H1 (cell line): ENCODE measurements around the gene CALY. TPM values are rescaled to one million over a fixed set of nuclear protein-coding genes. Genes with fewer than 3 reads are reported as not detected.
A peak's percentile ranks its signal among the peaks of the same experiment; 100 is the strongest.

Experiments used
- CTCF ChIA-PET: fragments of 300-600 bp; sonication (Branson Sonifier 250); formaldehyde crosslinking; loops from one replicate; lab custom pipeline; 2021; ENCODE audit not compliant: partially characterized antibody; lab: Charles Lee
- POLR2A ChIA-PET: fragments of 300-600 bp; sonication (Branson Sonifier 250); formaldehyde crosslinking; loops from one replicate; lab custom pipeline; 2021; ENCODE audit warnings: inconsistent platforms; ENCODE audit not compliant: partially characterized antibody; lab: Charles Lee
- DNase-seq, 2 experiments: peaks; one replicate each; pipeline versions ENCODE4 v3.0.0 to v3.0.0-alpha.2; 2010 to 2022; ENCODE audit warnings: low spot score in 2 of 2, low read depth in 1 of 2, mixed read lengths in 1 of 2
- FAIRE-seq: peaks from 2 replicates; lab custom pipeline; 2011; peaks lifted over from hg19 to GRCh38; lab: Jason Lieb, UNC
- H2AFZ ChIP-seq: 2 replicates; pipeline ENCODE4 v1.8.1; 2012; ENCODE audit warnings: low read length, inconsistent platforms
- H2AK5ac ChIP-seq: 2 replicates; pipeline ENCODE4 v1.6.1; 2013; ENCODE audit warnings: low read depth, low read length
- H2BK120ac ChIP-seq: replicated peaks from 2 replicates; pipeline ENCODE3; 2013; ENCODE audit warnings: low read depth, low read length, inconsistent platforms
- H2BK12ac ChIP-seq: 2 replicates; pipeline ENCODE4 v1.6.1; 2013; ENCODE audit warnings: low read depth, low read length
- H2BK15ac ChIP-seq: 2 replicates; pipeline ENCODE4 v1.6.1; 2013; ENCODE audit warnings: low read length
- H2BK20ac ChIP-seq: 2 replicates; pipeline ENCODE4 v1.6.1; 2013; ENCODE audit warnings: low read length
- H2BK5ac ChIP-seq: 2 replicates; pipeline ENCODE4 v1.6.1; 2013; ENCODE audit warnings: low read depth, low read length
- H3K14ac ChIP-seq: 2 replicates; pipeline ENCODE4 v1.6.1; 2013; ENCODE audit warnings: inconsistent platforms; ENCODE audit not compliant: insufficient read length
- H3K18ac ChIP-seq: 2 replicates; pipeline ENCODE4 v1.6.1; 2013; ENCODE audit warnings: low read length; ENCODE audit errors: extremely low read depth
- H3K23ac ChIP-seq: 2 replicates; pipeline ENCODE4 v1.6.1; 2013; ENCODE audit warnings: inconsistent platforms; ENCODE audit not compliant: insufficient read length
- H3K23me2 ChIP-seq: 2 replicates; pipeline ENCODE4 v1.6.1; 2013; ENCODE audit warnings: low read depth, low read length
- H3K27ac ChIP-seq: 2 replicates; pipeline ENCODE4 v1.6.1; 2011; ENCODE audit warnings: low read depth, low read length, inconsistent platforms
- H3K27me3 ChIP-seq, 4 experiments: replicated peaks in 1 of 4; 1 replicate in 1 of 4; 2 replicates in 3 of 4; pipeline versions ENCODE4 v1.6.1 to v1.8.1; 2011 to 2013; ENCODE audit warnings: low read length in 3 of 4, mild to moderate bottlenecking in 3 of 4, inconsistent platforms in 2 of 4, mixed read lengths in 2 of 4, moderate library complexity in 1 of 4; ENCODE audit not compliant: control insufficient read depth in 3 of 4, insufficient read depth in 3 of 4; ENCODE audit errors: extremely low read depth in 1 of 4
- H3K36me3 ChIP-seq, 4 experiments: 2 replicates each; pipeline versions ENCODE4 v1.6.1 to v1.8.1; 2011 to 2013; ENCODE audit warnings: mild to moderate bottlenecking in 4 of 4, low read length in 3 of 4, moderate library complexity in 2 of 4, control low read depth in 1 of 4, inconsistent platforms in 1 of 4; ENCODE audit not compliant: insufficient read depth in 4 of 4, control insufficient read depth in 2 of 4
- H3K4ac ChIP-seq: replicated peaks from 2 replicates; pipeline ENCODE3; 2013; ENCODE audit warnings: low read length, low read depth, mixed read lengths, inconsistent platforms; ENCODE audit not compliant: insufficient read length
- H3K4me1 ChIP-seq, 4 experiments: replicated peaks in 1 of 4; 1 replicate in 1 of 4; 2 replicates in 3 of 4; pipeline versions ENCODE4 v1.6.1 to v1.8.1; 2011 to 2013; ENCODE audit warnings: low read length in 3 of 4, inconsistent platforms in 2 of 4, mixed read lengths in 1 of 4; ENCODE audit not compliant: insufficient read depth in 4 of 4, control insufficient read depth in 3 of 4
- H3K4me2 ChIP-seq, 2 experiments: 2 replicates each; pipeline versions ENCODE4 v1.6.1 to v1.8.1; 2011 to 2013; ENCODE audit warnings: low read depth in 2 of 2, low read length in 2 of 2, control low read depth in 1 of 2, inconsistent platforms in 1 of 2, mild to moderate bottlenecking in 1 of 2; ENCODE audit not compliant: insufficient read depth in 1 of 2
- H3K4me3 ChIP-seq, 4 experiments: fragments of 200-600, 300-600 bp in 1 of 4; sonication (generic), shearing (Covaris generic), sonication (Bioruptor Twin) in 1 of 4; 2 replicates each; pipeline versions ENCODE4 v1.5.1 to v1.8.1; 2011 to 2016; ENCODE audit warnings: low read length in 4 of 4, low read depth in 3 of 4, control low read depth in 2 of 4, inconsistent platforms in 2 of 4, mild to moderate bottlenecking in 2 of 4, mixed read lengths in 1 of 4, moderate library complexity in 1 of 4; ENCODE audit not compliant: insufficient read depth in 2 of 4; ENCODE audit errors: extremely low read depth in 1 of 4
- H3K56ac ChIP-seq: replicated peaks from 2 replicates; pipeline ENCODE3; 2013; ENCODE audit warnings: low read depth, mild to moderate bottlenecking, mixed read lengths, low read length, inconsistent platforms; ENCODE audit not compliant: insufficient read length
- H3K79me1 ChIP-seq: 2 replicates; pipeline ENCODE4 v1.6.1; 2013; ENCODE audit warnings: low read depth, low read length, control low read depth
- H3K79me2 ChIP-seq, 2 experiments: 2 replicates each; pipeline versions ENCODE4 v1.6.1 to v1.8.1; 2012 to 2013; ENCODE audit warnings: low read length in 2 of 2, mild to moderate bottlenecking in 2 of 2, inconsistent platforms in 1 of 2; ENCODE audit not compliant: insufficient read depth in 2 of 2, control insufficient read depth in 1 of 2
- H3K9ac ChIP-seq, 4 experiments: replicated peaks in 1 of 4; 1 replicate in 1 of 4; 2 replicates in 3 of 4; pipeline versions ENCODE4 v1.6.1 to v1.8.1; 2011 to 2013; ENCODE audit warnings: low read depth in 3 of 4, low read length in 3 of 4, control low read depth in 2 of 4, mild to moderate bottlenecking in 2 of 4, moderate library complexity in 2 of 4, inconsistent platforms in 1 of 4; ENCODE audit errors: extremely low read depth in 1 of 4
- H3K9me3 ChIP-seq, 2 experiments: 2 replicates each; pipeline versions ENCODE4 v1.6.1 to v1.8.1; 2012 to 2013; ENCODE audit warnings: mild to moderate bottlenecking in 2 of 2, moderate library complexity in 2 of 2, control low read depth in 1 of 2, inconsistent platforms in 1 of 2, low read depth in 1 of 2, low read length in 1 of 2, mixed read lengths in 1 of 2; ENCODE audit not compliant: insufficient read depth in 2 of 2
- H4K20me1 ChIP-seq, 2 experiments: replicated peaks in 1 of 2; 2 replicates each; pipeline versions ENCODE3 to v1.8.1; 2011 to 2013; ENCODE audit warnings: inconsistent platforms in 2 of 2, low read length in 2 of 2, mild to moderate bottlenecking in 1 of 2; ENCODE audit not compliant: insufficient read depth in 2 of 2, control insufficient read depth in 1 of 2
- H4K5ac ChIP-seq: 2 replicates; pipeline ENCODE4 v1.6.1; 2013; ENCODE audit warnings: low read length, low read depth, mixed read lengths, inconsistent platforms; ENCODE audit not compliant: insufficient read length
- H4K8ac ChIP-seq: 2 replicates; pipeline ENCODE4 v1.8.0; 2013; ENCODE audit warnings: mild to moderate bottlenecking, moderate library complexity, low read length, inconsistent platforms; ENCODE audit not compliant: insufficient read depth; ENCODE audit errors: extremely low read depth
- H4K91ac ChIP-seq: replicated peaks from 2 replicates; pipeline ENCODE3; 2013; ENCODE audit warnings: low read length, mixed read lengths, inconsistent platforms; ENCODE audit not compliant: insufficient read length
- ASH2L ChIP-seq: fragments of 200-600, 300-600 bp; sonication (generic); IDR thresholded peaks from one replicate; pipeline ENCODE4 v1.7.1; 2017; ENCODE audit warnings: low read length
- RFX5 ChIP-seq: IDR thresholded peaks from 2 replicates; pipeline ENCODE4 v1.6.1; 2011; ENCODE audit warnings: low read depth, low read length, improper control_type of control experiment, borderline replicate concordance
- SRF ChIP-seq: IDR thresholded peaks from 2 replicates; pipeline ENCODE4 v1.6.1; 2011; ENCODE audit warnings: mild to moderate bottlenecking, low read depth, low read length, moderate library complexity
- WGBS, 2 experiments: shearing (Covaris generic) in 1 of 2; methylation state at CpG; one replicate each; pipeline versions ENCODE4 v1.1.6 to v1.1.7; 2013 to 2015; ENCODE audit warnings: low lambda C conversion rate in 2 of 2, mixed read lengths in 2 of 2, inconsistent platforms in 1 of 2, low coverage in 1 of 2, missing lambda C conversion rate in 1 of 2; ENCODE audit not compliant: insufficient replicate concordance in 2 of 2, insufficient coverage in 1 of 2, insufficient read length in 1 of 2; ENCODE audit errors: extremely low coverage in 1 of 2, missing lambda C conversion rate in 1 of 2; 5-methylcytosine and 5-hydroxymethylcytosine counted together
- polyA plus RNA-seq, 7 experiments: library from polyadenylated mRNA; depleted of rRNA in 3 of 7; stranded (reverse) in 5 of 7; unstranded in 2 of 7; fragments of >200 nt in 5 of 7; fragments of 200-250 nt in 2 of 7; gene quantifications; 1 replicate in 5 of 7; 2 replicates in 1 of 7; 4 replicates in 1 of 7; pipeline versions ENCODE4 v1.2.1 to v1.2.3, GENCODE V29; 2011 to 2013; ENCODE audit warnings: missing spikeins in 2 of 7, mixed read lengths in 2 of 7
- total RNA-seq: library from RNA; stranded (reverse); fragmentation: NEBNext Ultra II Directional; extraction: Animal tissue kit (Norgen Biotek cat#: 25700); gene quantifications from 2 replicates; pipeline ENCODE4 v1.2.1, GENCODE V29; 2021

The CALY gene
- total and polyA plus RNA-seq, 2 of the 8 experiments (the other 6 are each of a cell fraction or from before 2014, with no cell fraction given): 1.3 to 1.5 TPM

- H2BK120ac ChIP-seq: no peak overlapping the region
- H4K5ac ChIP-seq: no peak overlapping the region
- peaks cover 7 to 48% (median 25%) of the 10 kb centered on the region in 4 experiments for H3K36me3 ChIP-seq
- H2BK5ac ChIP-seq: no peak overlapping the region
- no peaks in the 10 kb centered on the region for H3K79me2 ChIP-seq
- no peaks in the 10 kb centered on the region for H3K27me3 ChIP-seq
- FAIRE-seq: no peak
- ChIA-PET CTCF (interaction anchor here (0.8 to 1.7 kb wide), 2 partner anchors 19 to 169 kb away, joined by 3 to 5 read pairs; no protein-coding TSS in a partner anchor), POLR2A (interaction anchor here (0.6 to 1.3 kb wide), 2 partner anchors 9 to 20 kb away, joined by 3 read pairs; no protein-coding TSS in a partner anchor)
- no peak overlapping the region for H3K27ac ChIP-seq
- H3K4ac ChIP-seq: no peak overlapping the region
- H3K4me1 ChIP-seq: no peaks in the 10 kb centered on the region
- 93% methylated on average over 24 of the region's 24 CpGs; no CpG with 5 or more reads in 1 of the 2 experiments for WGBS, 2 experiments
- no peaks in the 10 kb centered on the region for H3K23me2 ChIP-seq
- H2BK20ac ChIP-seq: no peak overlapping the region
- no peak overlapping the region for H3K9ac ChIP-seq
- no peak overlapping the region for H3K4me3 ChIP-seq
- no peak overlapping the region for H2AK5ac ChIP-seq
- H2AFZ ChIP-seq: no peak overlapping the region
- peak overlapping the region; percentile 51; the same call in 1 of the 2 replicates for H4K8ac ChIP-seq
- DNase-seq: no peak
- H3K4me2 ChIP-seq: no peak overlapping the region
- no peaks in the 10 kb centered on the region for H3K9me3 ChIP-seq
- no peak overlapping the region for H3K56ac ChIP-seq
- no peak overlapping the region for H3K23ac ChIP-seq
- H2BK15ac ChIP-seq: no peak overlapping the region
- H2BK12ac ChIP-seq: no peak overlapping the region
- H3K14ac ChIP-seq: no peak overlapping the region
- H4K91ac ChIP-seq: no peak overlapping the region
- H3K18ac ChIP-seq: no peak overlapping the region
- H4K20me1 ChIP-seq: peaks cover 0 to 9% of the 10 kb centered on the region in 2 experiments
- no peaks in the 10 kb centered on the region for H3K79me1 ChIP-seq
- TF ChIP-seq RFX5 (no peak), SRF (no peak), ASH2L (no peak)
Measured at GRCh38 chr10:133283931-133284330, 52.8 kb downstream of the CALY start.
